Stimulated activated CD8-positive, alpha-beta memory T cell treated with anti-CD3 and anti-CD28 coated beads, Interleukin-15, amount 100 ng/mL, for 24 hours (primary cell): ENCODE data around the gene ABCA4.

Experiments used
- DNase-seq: peaks from one replicate; pipeline ENCODE4 v3.0.0-alpha.2; 2020; ENCODE audit warnings: low read depth

ABCA4 gene

DNA sequence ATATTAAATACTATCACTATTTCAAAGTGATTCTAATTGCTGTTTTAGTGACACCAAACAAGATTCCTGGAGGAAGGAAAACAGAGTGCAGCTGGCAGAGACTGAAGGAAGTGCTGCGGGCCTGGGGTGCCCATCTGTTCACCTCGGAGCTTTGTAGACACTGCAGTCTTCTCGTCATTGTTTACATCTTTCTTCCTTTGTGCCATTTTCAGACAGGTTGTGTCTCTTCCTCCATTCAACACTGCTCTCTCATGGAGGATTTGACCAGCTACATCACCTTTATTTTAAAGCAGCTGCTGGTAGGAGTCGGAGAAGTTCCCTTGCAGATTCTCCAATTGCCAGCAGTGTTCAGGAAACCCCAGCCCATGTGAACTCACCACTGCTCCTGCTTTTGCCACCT lies 37.3 kb downstream of the ABCA4 start:
- no peak for DNase-seq

DNA sequence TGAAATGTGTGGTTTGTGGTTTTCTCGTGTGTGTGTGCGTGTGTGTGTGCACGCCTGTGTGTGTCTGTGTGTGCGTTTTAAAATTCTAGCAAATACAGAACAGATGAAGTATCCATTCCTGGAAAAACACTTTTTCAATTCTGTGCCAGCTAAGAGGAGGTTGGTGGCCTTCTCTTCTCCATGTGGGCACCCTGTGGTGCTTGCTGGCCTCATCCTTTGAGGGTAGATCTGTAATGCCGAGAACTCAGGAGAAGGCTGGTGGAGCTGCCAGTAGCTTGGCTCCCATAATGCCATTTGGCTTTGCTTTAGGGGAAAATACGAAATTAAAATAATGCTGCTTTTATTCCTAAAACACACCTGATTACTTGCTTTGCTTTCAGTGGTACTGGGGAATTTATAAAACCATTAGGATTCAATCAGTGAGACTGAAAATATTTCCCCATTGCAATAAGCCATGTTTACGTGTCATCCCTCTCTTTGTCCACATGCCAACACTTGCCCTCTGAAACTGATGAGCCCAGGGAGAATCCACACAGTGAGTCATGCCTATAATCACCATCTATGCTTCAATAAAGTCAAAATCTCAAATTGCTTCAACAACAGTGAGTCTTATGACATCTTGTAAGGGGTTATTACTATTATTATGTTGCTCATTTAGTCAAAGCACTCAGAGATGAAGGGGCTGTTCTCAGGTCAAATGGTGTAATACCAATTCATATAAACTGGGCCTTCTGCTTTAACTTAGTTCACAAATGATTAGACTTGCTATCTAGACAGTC lies 39.2 kb downstream of the ABCA4 start:
- no peak for DNase-seq

DNA sequence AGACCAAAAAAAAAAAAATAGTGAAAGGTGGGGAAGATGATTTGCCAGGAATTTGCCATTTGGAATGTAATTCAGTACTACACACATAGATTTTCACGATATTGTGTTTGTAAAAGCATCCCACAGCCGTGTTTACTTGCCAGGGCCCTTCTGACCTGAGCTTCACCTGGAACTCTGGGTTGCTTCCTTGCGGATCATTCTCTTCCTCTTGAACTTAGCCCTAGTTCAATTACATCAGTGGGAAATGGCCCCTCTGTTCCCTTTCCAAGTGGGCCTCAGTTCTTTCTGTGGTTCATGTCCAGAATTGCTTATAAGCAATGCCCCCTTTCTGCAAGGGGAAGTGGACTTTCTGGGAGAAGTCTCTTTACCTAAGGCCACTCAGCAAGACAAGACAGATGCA lies 41.0 kb downstream of the ABCA4 start:
- no peak for DNase-seq

DNA sequence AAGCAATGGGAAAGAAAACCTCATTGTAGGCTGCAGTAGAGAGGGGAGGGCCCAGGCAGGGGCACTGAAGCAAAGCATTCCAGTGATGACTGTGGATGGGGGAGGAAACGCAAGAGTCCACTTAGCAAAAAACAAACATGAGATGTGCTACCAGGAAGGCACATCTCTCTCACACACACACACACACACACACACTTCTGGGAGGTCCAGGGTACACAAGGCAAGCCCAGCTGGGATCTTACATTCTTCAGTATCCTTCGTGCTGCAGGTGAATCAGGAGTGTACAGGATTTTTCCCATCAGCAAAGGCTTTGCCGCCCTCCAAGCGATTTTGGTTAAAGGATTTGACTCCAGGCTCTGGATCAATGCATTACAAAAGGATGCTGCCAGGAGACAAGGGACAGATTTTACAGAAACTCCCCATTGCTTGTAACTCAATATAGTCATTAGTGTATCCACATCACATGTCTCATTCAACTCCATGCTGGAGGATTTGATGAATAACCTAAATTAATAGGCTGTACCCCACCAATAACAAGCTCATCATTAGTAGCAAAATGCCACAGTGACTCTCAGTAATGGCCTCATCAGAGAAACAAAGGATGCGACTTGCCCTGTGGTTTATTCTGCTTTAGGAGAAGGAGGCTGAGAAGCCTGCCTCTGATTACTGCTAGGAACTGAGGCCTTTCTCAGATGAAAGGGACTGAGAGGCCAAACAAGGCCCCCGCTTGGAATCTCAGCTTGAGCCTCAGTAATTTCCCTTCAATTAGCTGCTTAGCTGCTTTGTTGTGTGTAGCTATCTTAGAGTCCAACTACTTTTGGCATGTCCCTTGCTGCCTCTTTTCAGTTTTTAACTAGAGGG lies 41.6 kb downstream of the ABCA4 start:
- DNase-seq, result no peak

DNA sequence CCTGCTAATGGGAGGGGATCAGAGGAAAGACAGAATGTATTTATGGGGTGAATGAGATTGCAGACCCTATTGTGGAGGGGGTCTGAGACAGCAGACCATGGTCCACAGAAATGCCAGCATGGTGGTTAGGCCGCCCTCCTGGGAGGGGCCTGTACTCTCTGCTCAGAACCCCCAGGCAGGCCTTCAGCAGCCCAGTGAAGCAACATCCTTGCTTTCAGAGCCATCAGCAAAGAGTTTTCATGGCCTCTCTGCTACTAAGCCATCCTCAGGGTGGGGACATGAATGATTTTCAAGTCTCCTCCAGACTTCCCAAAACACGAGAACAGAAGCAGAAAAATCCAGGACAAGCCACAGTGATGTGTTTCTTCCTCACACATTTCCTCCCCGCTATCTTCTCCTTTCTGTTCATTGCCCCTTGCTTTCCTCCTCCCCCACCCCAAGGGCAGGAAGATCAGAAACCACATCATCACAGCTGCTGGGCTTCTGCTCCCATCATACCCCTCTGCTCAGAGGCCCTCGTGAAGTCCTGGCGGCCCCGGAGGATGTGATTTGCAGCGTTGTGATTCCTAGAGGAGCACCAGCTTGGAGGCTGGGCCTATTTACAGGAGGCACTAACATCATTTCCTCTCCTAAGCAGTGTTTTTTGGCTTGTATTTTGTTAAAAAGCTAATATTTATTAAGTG lies 48.0 kb downstream of the ABCA4 start:
- DNase-seq, result no peak

DNA sequence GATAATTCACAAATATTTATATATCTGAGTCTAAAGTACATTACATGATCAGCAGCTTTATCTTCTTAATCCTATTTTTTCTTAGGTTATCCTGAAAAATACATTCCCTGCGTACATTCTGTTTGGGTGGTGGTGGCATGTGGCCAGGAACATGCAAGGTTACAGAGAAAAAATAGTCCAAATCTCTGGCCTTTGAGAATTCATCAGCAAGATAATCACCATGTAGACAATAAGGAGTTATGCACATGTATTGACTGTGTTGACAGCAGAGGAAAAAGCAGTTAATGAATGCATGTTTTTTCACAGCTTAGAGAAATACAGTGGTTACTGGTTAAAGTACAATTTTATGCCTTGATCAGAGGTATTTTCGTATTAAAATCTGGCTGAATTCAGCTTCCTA lies 49.0 kb downstream of the ABCA4 start:
- no peak for DNase-seq

DNA sequence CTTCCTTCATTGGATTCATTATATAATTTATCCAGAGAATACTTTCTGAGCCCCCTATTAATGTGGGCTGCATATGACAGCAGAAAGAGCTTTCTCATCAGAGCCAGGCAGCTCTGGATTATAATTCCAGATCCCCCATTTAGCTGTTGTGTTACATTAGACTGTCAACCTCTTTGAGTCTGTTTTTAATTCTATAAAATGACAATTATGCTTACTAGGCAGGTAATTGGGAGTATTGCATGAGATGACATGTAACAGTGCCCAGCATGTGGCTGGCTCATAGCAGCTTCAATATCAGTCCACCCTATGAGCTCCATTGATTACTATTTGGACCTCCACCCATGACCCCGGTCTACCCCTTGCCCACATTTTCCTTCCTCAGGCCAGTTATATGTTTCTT lies 49.6 kb downstream of the ABCA4 start:
- DNase-seq, result no peak

DNA sequence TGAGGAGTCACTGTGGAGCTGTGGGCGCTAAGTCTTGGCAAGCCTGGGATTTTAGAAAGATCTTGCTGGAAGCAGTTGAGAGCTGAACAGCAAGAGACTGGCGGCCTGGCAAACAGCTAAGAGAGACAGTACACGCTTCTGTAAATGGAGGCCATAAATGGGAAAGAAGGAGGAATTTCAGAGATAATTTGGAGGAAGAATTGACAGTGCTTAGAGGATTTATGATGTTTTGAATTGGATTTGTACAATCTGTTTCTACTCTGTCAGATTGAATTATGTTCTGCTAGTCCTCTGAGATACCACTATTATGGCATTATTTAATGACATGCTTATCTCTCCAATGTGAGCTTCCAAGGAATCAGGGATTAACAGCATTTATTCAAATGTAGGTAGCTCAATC lies 50.1 kb downstream of the ABCA4 start:
- no peak for DNase-seq

DNA sequence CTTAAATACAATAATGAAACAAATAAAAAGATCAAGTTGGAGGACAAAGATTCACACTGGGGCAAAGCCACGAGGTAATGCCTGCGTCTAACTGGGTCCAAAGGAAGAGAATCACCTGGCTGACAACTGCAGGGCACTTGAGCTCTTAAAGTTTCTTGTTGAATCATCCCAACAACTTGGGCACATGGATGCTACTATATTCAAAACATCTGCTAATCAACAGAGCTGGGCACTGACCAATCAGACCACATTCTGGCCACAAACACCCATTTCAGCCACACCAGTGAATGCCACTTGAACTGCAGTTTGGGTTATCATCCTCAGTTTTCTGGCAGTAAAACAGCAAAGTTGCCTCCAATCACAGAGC lies 51.0 kb downstream of the ABCA4 start:
- no peak for DNase-seq

DNA sequence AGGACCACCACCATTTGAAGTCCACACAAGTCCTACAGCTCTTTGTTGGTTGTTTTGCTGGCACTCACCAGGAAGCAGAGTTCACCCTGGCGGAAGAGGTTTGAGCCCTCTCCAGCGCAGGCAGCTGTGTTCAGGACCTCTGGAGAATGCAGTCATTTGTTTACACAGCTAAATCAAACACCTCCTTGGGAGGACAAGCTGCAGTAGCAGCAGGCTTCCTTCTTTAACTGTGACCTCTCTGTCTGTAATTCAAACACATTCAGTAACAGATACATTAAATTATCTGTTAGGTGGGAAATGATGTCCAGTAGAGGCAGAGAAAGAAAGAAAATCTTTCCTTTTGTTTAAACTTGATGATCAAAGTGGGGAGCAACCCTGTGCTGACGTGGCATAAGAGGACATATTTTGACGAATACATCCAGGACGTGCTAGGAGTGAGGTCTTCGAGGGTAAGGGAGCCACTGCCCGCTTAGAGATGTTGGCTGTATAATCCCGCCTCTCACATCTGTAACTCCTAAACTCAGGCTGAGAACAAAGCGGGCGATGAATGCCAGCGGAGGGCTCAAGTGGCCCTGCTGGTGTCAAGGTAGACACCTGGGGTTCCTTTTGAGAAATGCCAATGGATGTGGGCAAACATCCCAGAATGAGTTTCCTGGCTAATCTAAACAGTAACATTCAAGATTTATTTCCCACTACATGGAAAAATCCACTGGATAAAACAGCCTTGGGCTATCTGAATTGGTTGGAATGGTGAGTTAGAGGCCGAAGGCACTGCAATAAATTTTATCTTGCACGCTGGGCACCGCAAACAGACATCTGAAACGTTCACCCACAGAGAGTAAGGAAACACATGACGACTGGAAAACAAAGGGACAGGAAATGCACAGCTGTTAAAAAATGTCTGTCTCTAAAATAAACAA lies 51.7 kb downstream of the ABCA4 start:
- DNase-seq, result no peak

DNA sequence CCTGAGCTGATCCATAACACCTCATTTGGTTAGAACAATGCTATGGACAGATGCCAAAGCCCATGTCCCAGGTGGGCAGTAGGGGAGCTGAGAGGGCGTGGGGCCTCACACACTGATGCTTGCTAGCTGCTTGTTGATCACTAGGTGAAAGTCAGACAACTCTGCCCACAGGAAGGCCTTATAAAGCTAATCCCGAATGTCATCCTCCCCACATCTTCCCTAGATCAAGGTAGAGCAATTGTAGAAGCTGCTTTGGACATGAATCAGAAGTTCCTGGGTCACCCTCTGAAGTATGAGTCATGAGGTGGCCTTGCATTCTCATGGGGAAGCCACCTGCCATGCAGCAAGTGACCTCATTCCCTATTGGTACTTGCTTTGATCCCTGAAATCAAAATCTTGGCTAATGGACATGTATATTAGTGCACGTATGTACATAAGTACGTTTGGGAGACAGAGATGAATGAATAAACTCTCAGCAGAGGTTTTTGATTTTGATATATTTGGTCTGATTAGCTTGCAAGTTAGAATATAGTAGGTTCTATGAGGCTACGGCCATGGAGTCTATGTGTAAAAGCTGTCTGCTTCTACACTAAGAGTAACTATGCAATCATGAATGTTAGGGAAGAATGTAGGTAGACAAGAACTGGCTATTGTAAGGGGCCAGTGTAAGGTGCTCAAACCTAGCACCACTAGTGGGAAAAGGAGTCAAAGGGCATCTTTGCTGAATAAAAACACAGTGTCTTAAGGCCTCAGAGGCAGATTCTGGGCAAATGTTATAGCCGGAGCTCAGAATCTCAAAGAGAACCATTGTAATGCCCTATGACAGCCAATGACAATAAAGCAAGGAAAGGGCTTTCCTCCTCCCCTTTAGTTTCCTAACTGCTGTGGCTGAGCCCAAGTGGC lies 52.6 kb downstream of the ABCA4 start:
- no peak for DNase-seq

DNA sequence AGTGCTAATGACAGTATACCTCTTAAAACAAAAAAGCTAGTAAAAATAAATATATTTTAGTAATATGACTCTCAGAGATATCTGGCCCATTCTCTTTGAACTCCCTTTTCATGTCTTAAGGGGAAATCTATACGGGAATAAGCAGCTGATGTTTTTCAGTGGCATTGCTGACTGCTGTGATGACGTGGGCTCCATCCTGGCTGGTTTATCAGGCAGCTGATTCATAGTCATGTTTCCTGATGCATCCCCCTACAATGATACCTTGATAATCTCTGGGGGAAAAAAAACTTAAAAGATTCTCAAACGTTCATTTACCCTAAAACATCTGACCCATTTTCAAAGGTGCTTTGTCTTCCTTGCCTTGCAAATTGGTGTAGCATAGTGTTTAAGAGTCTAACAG lies 53.8 kb downstream of the ABCA4 start:
- no peak for DNase-seq

DNA sequence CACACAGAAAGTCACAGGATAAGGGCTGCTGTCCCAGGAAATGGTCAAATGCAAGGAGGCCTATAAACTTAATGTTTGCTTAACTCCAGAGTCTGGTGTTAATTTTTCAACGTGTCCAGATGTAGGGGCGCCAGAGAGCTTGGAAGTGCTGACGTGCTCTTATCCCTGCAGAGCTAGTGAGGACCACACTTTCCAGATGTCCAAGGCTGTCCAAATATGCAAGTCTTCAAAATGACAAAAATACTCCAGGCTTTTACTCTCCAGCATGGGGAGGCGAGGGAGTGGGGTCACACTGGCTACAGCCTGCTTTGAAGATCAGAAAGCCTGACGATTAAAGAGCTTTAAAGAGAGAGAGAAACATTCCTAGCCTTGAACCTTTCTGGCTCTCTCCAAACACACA lies 57.6 kb downstream of the ABCA4 start:
- no peak for DNase-seq

DNA sequence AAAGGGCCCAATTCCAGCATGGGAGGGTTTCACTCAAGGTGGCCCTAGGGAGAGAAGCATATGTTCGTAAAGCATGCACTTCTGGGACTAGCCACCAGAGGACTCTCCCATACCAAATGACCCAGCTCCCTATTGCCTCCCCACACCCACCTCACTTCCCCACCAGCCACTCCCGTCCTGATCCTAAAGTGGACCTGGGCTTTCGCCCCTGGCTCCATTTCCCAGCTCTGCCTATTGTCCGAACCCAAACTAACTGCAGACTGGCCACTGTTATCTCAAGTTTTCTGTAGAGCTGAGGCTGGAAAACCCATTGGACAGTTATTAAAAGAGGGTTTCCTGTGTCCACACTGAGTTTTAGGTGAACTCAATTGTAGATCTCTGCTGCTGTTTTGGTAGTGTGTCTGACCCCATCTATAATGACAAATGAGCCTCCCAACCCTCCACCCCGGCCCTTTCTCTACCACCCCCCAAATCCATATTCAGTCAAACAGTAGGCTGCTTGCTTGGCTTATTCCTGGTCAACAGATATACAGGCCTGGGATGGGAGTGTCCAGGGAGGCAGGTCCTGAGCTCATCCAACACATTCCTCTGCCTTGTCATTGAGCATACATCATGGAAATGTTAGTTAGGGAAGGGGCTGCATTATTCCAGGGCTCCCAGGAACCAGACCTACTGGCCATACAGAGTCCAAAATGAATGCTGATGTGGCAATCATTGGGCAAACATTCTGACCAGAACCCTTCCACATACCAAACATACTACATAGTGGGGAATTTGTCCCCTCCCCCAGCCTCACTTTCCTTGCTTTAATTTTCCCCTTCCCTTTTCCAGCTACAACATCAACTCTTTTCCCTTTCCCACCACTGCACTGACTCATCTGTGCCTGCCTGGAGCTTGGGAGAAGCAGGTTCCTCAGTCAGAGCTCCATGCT lies 59.2 kb downstream of the ABCA4 start:
- DNase-seq, result no peak

DNA sequence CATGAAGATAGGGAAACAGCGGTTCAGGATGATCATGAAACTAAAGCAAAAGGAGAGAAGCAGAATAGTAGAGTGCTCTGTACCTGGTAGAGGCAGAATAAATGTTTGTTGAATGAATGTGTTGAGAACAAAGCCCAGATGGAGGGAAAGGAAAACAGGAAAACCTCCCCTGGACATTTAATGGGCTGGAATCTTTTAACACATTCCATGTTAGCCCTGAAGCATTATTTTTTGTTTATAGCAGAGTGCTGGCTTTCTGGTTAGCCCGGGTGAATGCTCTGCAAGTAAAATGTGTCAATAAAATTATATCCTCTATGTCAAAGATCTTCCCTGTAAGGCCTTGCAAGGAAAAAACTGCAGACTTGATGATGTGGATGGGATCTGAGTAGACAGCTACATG lies 60.2 kb downstream of the ABCA4 start:
- no peak for DNase-seq

DNA sequence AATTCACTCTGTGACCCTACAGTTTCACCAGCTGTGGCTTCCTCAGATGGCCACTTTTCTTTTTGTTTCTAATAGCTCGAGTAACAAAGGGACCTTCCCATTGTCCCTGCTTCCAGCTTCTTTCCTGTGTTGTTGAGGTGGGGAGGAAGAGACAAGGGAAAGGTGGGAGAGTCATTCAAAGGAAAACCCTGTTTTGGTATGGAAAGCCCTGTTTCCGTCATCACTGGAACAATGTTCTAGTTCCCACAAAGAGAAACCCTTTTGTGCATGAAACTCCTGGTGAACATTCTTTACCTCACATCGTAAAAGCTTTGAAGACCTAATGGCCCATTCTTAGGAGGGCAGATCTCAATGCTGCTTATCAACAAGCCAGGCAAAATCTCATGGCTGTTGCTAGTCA lies 62.2 kb downstream of the ABCA4 start:
- no peak for DNase-seq

DNA sequence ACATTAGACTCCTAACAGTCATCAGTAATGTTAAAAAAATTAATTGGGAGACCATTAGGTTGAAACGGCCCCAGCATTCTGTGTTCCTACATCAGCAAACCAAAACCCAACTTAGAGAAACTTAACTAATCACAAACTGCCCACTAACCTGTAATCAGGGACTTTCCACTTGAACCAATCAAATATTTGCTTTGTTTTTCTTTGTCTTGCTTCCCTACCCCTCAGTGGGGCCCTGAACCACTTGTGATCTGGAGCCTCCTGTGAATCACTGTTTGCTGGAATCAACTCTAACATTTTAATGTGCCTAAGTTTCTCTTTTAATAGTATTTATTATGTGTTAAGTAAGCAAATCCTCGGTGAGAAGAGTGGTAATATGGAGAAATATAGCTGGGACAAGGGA lies 64.0 kb downstream of the ABCA4 start:
- DNase-seq, result no peak

DNA sequence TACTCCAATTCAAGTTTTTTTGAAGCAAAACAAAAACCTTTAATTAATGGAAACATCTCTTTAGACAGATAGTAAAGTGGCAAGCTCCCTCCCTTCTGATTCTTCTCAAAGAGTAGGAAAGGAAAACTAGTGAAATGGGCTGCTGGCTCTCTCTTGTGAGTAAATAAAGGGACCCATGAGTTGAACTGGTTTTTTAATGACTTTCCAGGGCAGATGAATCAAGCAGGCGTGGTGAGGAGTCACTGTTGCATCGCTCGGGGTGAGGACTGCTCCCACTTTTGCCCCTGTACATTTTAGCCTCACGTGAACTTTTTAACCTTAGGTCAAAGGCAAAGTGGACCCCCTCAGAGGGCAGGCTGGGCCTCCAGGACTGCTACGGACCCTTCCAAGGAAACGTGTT lies 64.8 kb downstream of the ABCA4 start:
- no peak for DNase-seq

DNA sequence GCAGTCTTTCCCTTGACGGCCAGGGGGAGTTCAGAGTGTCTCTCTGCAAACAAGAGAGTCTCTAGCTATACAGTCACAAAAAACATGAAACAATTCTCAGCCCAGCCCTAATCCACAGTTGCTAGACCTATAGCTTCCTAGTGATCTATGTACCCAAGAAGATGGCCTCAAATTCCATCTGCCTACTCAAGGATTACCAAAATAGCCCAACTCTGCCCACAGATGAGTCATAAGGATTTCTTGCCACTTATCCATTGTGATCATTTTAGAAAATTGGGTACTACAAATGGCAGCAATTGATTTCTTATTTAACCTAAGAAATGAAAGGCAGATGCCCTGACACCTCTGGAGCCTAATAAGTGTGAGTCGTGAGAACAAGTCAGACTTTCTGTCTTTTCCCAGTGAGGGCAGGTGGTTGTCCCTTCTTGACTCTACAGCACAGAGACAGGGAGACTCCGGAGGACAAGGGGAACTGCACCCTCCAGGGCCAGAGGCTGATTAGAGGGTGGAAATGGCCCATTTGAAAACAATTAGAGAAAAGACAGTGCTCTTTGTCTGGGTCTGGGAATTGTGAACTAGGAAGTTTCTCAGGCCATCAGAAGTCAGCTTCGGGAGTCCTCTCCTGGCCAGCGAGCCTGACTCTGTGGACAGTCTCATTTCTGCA lies 65.4 kb downstream of the ABCA4 start:
- DNase-seq, result no peak
